Panc1 (cell line): ENCODE measurements around the gene MRPS35. TPM values are rescaled to one million over a fixed set of nuclear protein-coding genes. Genes with fewer than 3 reads are reported as not detected.

ENCODE experiments used
- ATAC-seq: fragments of 200-7000 bp; cut with Tn5 transposase; 2 replicates; pipeline ENCODE4 v1.9.1; 2020; ENCODE audit warnings: mild to moderate bottlenecking, moderate library complexity
- BruUV-seq: library from RNA; stranded (reverse); fragments of 400-500 nt; replicated peaks from 2 replicates; lab custom pipeline; 2021; lab: Mats Ljungman, UMichigan
- CTCF ChIA-PET: fragments of 300-600 bp; sonication (Branson Sonifier 250); formaldehyde crosslinking; loops from one replicate; lab custom pipeline; 2022; ENCODE audit warnings: antibody characterized with exemption; lab: Charles Lee
- POLR2A ChIA-PET: fragments of 300-600 bp; sonication (Branson Sonifier 250); formaldehyde crosslinking; loops from one replicate; lab custom pipeline; 2022; ENCODE audit warnings: antibody characterized with exemption; lab: Charles Lee
- DNase-seq: peaks from one replicate; pipeline ENCODE4 v3.0.0-alpha.2; 2010; ENCODE audit warnings: low read depth, low spot score
- H3K27ac ChIP-seq: 2 replicates; pipeline ENCODE4 v1.5.1; 2011; ENCODE audit warnings: mild to moderate bottlenecking, low read length, inconsistent platforms
- H3K27me3 ChIP-seq: fragments of 200-500 bp; sonication (Bioruptor generic); 2 replicates; pipeline ENCODE4 v1.6.0; 2014; ENCODE audit warnings: low read length, inconsistent platforms; ENCODE audit not compliant: control insufficient read depth, insufficient read depth
- H3K36me3 ChIP-seq: fragments of 200-500 bp; sonication (Bioruptor generic); 2 replicates; pipeline ENCODE4 v1.5.1; 2014; ENCODE audit warnings: inconsistent platforms, mild to moderate bottlenecking, low read length, moderate library complexity; ENCODE audit not compliant: control insufficient read depth, insufficient read depth
- H3K4me1 ChIP-seq: 2 replicates; pipeline ENCODE4 v1.5.1; 2011; ENCODE audit warnings: inconsistent platforms, mild to moderate bottlenecking, low read length, moderate library complexity; ENCODE audit not compliant: control insufficient read depth, insufficient read depth
- H3K4me3 ChIP-seq, 2 experiments: 2 replicates each; pipeline ENCODE4 v1.5.1; 2011 to 2012; ENCODE audit warnings: low read depth in 2 of 2, low read length in 2 of 2, mild to moderate bottlenecking in 2 of 2, inconsistent platforms in 1 of 2, moderate library complexity in 1 of 2
- H3K9me3 ChIP-seq: fragments of 200-500 bp; sonication (Bioruptor generic); 2 replicates; pipeline ENCODE4 v1.5.1; 2014; ENCODE audit warnings: low read depth, mild to moderate bottlenecking, inconsistent platforms, low read length, moderate library complexity; ENCODE audit not compliant: control insufficient read depth, insufficient read depth
- CTCF ChIP-seq: fragments of 450-650 bp; IDR thresholded peaks from 2 replicates; pipeline ENCODE4 v1.5.1; 2017; ENCODE audit warnings: mild to moderate bottlenecking
- POLR2AphosphoS5 ChIP-seq: IDR thresholded peaks from 2 replicates; pipeline ENCODE4 v1.6.1; 2012; ENCODE audit warnings: mild to moderate bottlenecking, low read depth, low read length, moderate library complexity
- REST ChIP-seq, 2 experiments: IDR thresholded peaks; 2 replicates each; pipeline ENCODE4 v1.6.1; 2011 to 2012; ENCODE audit warnings: low read depth in 2 of 2, control low read depth in 1 of 2, low read length in 1 of 2, mild to moderate bottlenecking in 1 of 2, moderate library complexity in 1 of 2; ENCODE audit not compliant: insufficient read depth in 1 of 2
- SIN3A ChIP-seq: IDR thresholded peaks from 2 replicates; pipeline ENCODE4 v1.6.1; 2012; ENCODE audit warnings: low read depth, mild to moderate bottlenecking, low read length, moderate library complexity, borderline replicate concordance; ENCODE audit not compliant: insufficient read depth
- TCF7L2 ChIP-seq: IDR thresholded peaks from 2 replicates; pipeline ENCODE4 v1.6.1; 2011; ENCODE audit warnings: mild to moderate bottlenecking, low read depth, low read length, inconsistent platforms
- in situ Hi-C: cut with HindIII; loops from 2 replicates; pipeline ENCODE4 v1.10.0; 2016; ENCODE audit warnings: low sequenced_read_pairs, low pct_unique_long_range_greater_than_20kb
- intact Hi-C: fragments of 100-400 bp; cut with micrococcal nuclease; formaldehyde crosslinking; loops from one replicate; pipeline ENCODE4 v1.10.0; 2022; ENCODE audit not compliant: unreplicated experiment
- total RNA-seq: library from RNA; stranded (reverse); gene quantifications from one replicate; pipeline ENCODE4 v1.2.1, GENCODE V29; 2021; ENCODE audit not compliant: unreplicated experiment

Gene MRPS35
- total RNA-seq, 1 experiment from 2014 or later = 63.9 TPM

GRCh38 chr12:27666510-27666909 lies 44.1 kb upstream of the MRPS35 start:
- in situ Hi-C loops (no loop called here), intact Hi-C loops (no loop called here)
- CTCF ChIA-PET = interaction anchor here (0.6 kb wide), 1 partner anchor 240 kb away, joined by 3 read pairs; no protein-coding TSS in a partner anchor
- TF ChIP-seq SIN3A (no peak), CTCF (no peak), REST (IDR thresholded peaks at IDR 0.05; ENCODE audit: insufficient read depth in 1 of 2, low read depth in 2 of 2, low read length in 1 of 2) (no peak), TCF7L2 (no peak), POLR2AphosphoS5 (no peak)
- BruUV-seq = no TSS peak
- Histone ChIP-seq H3K4me3 (no peak overlapping the region), H3K27me3 (no peaks in the 10 kb centered on the region), H3K9me3 (no peaks in the 10 kb centered on the region), H3K4me1 (no peaks in the 10 kb centered on the region), H3K36me3 (peaks cover 5% of the 10 kb centered on the region; the same call in 1 of the 2 replicates), H3K27ac (no peak overlapping the region)
- ATAC-seq (no peak), DNase-seq (no peak)
- POLR2A ChIA-PET = no interaction called here

- H3K9me3 ChIP-seq = no peaks in the 10 kb centered on the region
- no peak overlapping the region for H3K27ac ChIP-seq
- TF ChIP-seq TCF7L2 (no peak), POLR2AphosphoS5 (no peak), CTCF (no peak), SIN3A (no peak)
- H3K4me3 ChIP-seq = no peak overlapping the region
- DNase-seq (no peak), ATAC-seq (no peak)
- H3K36me3 ChIP-seq = peaks cover 5% of the 10 kb centered on the region; the same call in 1 of the 2 replicates
- intact Hi-C loops = no loop called here
- no peaks in the 10 kb centered on the region for H3K27me3 ChIP-seq
- BruUV-seq = no TSS peak
- POLR2A ChIA-PET = no interaction called here
- in situ Hi-C loops = no loop called here
- no peaks in the 10 kb centered on the region for H3K4me1 ChIP-seq
- CTCF ChIA-PET = no interaction called here
These were observed 43.1 kb upstream of the MRPS35 start for GRCh38 chr12:27667540-27667939.
